Measurements from ENCODE around the gene RFTN1.

- no peak for TF ChIP-seq CTCF (IDR thresholded peaks at IDR 0.05)
- no peak for TF ChIP-seq POLR2A (IDR thresholded peaks at IDR 0.05)
Measured at GRCh38 chr3:16478516-16478915, 35.0 kb downstream of the RFTN1 start.

Measured in testis (tissue), 2 donors.